ENCODE data around the gene CFAP46. TPM values are rescaled to one million over a fixed set of nuclear protein-coding genes. Genes with fewer than 3 reads are reported as not detected.
A peak's percentile ranks its signal among the peaks of the same experiment; 100 is the strongest.

The CFAP46 gene
- total RNA-seq, 4 donors from 2014 or later, result not detected

GRCh38 chr10:132849546-132850031 is 92.8 kb downstream of the CFAP46 start:
- H3K27ac ChIP-seq, result no peak overlapping the region
- H3K4me3 ChIP-seq, result no peak overlapping the region
- no peaks in the 10 kb centered on the region for H3K36me3 ChIP-seq
- no peaks in the 10 kb centered on the region for H3K9me3 ChIP-seq
- DNase-seq, result peak in 2 of 3 donors; percentile 30 to 39
- no peaks in the 10 kb centered on the region for H3K4me1 ChIP-seq
- H3K27me3 ChIP-seq, result no peaks in the 10 kb centered on the region
- TF ChIP-seq, protein P1, sequence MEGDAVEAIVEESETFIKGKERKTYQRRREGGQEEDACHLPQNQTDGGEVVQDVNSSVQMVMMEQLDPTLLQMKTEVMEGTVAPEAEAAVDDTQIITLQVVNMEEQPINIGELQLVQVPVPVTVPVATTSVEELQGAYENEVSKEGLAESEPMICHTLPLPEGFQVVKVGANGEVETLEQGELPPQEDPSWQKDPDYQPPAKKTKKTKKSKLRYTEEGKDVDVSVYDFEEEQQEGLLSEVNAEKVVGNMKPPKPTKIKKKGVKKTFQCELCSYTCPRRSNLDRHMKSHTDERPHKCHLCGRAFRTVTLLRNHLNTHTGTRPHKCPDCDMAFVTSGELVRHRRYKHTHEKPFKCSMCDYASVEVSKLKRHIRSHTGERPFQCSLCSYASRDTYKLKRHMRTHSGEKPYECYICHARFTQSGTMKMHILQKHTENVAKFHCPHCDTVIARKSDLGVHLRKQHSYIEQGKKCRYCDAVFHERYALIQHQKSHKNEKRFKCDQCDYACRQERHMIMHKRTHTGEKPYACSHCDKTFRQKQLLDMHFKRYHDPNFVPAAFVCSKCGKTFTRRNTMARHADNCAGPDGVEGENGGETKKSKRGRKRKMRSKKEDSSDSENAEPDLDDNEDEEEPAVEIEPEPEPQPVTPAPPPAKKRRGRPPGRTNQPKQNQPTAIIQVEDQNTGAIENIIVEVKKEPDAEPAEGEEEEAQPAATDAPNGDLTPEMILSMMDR (IDR thresholded peaks at IDR 0.05), result no peak
- no peak for TF ChIP-seq POLR2A (IDR thresholded peaks at IDR 0.05)

GRCh38 chr10:132848951-132849545 is 93.3 kb downstream of the CFAP46 start:
- Histone ChIP-seq H3K27ac (no peak overlapping the region), H3K36me3 (no peaks in the 10 kb centered on the region), H3K27me3 (no peaks in the 10 kb centered on the region), H3K4me3 (no peak overlapping the region), H3K4me1 (no peaks in the 10 kb centered on the region), H3K9me3 (peaks cover 0 to 1% (median 0%) of the 10 kb centered on the region in 4 donors)
- DNase-seq, result peak in 2 of 3 donors; percentile 39 to 42
- TF ChIP-seq, protein P1 (IDR thresholded peaks at IDR 0.05), result no peak
- TF ChIP-seq POLR2A (IDR thresholded peaks at IDR 0.05), result no peak

- H3K27me3 ChIP-seq, result no peaks in the 10 kb centered on the region
- TF ChIP-seq POLR2A (IDR thresholded peaks at IDR 0.05), result no peak
- TF ChIP-seq, protein P1 (IDR thresholded peaks at IDR 0.05), result no peak
- peaks cover 0 to 5% (median 0%) of the 10 kb centered on the region in 4 donors for H3K9me3 ChIP-seq
- H3K27ac ChIP-seq, result no peak overlapping the region
- no peaks in the 10 kb centered on the region for H3K4me1 ChIP-seq
- no peaks in the 10 kb centered on the region for H3K36me3 ChIP-seq
- H3K4me3 ChIP-seq, result no peak overlapping the region
- DNase-seq, result peak in 2 of 3 donors; percentile 26 to 37
Observed at GRCh38 chr10:132848291-132848701, 94.1 kb downstream of the CFAP46 start.

DNA sequence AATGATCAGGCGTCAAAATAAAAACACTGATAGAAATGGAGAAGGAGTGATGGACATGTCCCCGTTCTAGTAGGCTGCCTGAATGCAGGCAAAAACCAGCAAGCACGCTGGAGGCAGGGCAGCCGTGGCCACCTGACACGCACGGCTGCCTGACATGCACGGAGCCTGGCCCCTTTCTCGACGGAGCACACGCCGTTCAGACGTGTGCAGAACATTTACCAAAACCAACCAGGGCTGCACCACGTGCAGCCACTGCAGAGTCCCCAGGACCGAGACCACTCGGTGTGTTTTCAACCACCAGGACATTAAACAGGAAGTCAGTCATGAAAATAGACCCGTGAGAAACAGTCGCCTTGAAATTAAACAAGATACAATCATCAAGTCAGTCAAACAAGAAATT is 94.5 kb downstream of the CFAP46 start:
- no peak overlapping the region for H3K4me3 ChIP-seq
- TF ChIP-seq, protein P1 (IDR thresholded peaks at IDR 0.05), result no peak
- TF ChIP-seq POLR2A (IDR thresholded peaks at IDR 0.05), result no peak
- no peaks in the 10 kb centered on the region for H3K36me3 ChIP-seq
- no peaks in the 10 kb centered on the region for H3K27me3 ChIP-seq
- H3K4me1 ChIP-seq, result no peaks in the 10 kb centered on the region
- no peak overlapping the region for H3K27ac ChIP-seq
- peaks cover 0 to 9% (median 1%) of the 10 kb centered on the region in 4 donors for H3K9me3 ChIP-seq
- DNase-seq, result peak in 2 of 3 donors; percentile 12 to 44

GRCh38 chr10:132847416-132847777 is 95.0 kb downstream of the CFAP46 start:
- Histone ChIP-seq H3K4me3 (no peak overlapping the region), H3K36me3 (no peaks in the 10 kb centered on the region), H3K9me3 (peaks cover 0 to 12% (median 4%) of the 10 kb centered on the region in 4 donors), H3K4me1 (no peaks in the 10 kb centered on the region), H3K27ac (no peak overlapping the region), H3K27me3 (no peaks in the 10 kb centered on the region)
- peak in 1 of 3 donors; percentile 40 for DNase-seq
- TF ChIP-seq POLR2A (IDR thresholded peaks at IDR 0.05), result no peak
- TF ChIP-seq, protein P1 (IDR thresholded peaks at IDR 0.05), result no peak

Measured in Peyer's patch (tissue), 4 donors.